Dermis blood vessel endothelial cell (primary cell): ENCODE data around the gene METTL25. TPM values are rescaled to one million over a fixed set of nuclear protein-coding genes. Genes with fewer than 3 reads are reported as not detected.

Source experiments
- total RNA-seq: library from RNA; depleted of rRNA; stranded (reverse); fragments of >200 nt; gene quantifications from 2 replicates; pipeline ENCODE4 v1.2.3, GENCODE V29; 2014

METTL25 gene
- total RNA-seq, 1 donor from 2014 or later = 14.6 TPM

Other genes starting within 250 kb of the METTL25 start
- gene CCDC59, start 142 bp upstream of the METTL25 start, total RNA-seq = 62.5 and 68.0 TPM in 2 replicates